HG03175 (cell line): ENCODE measurements around the gene TMPRSS4.

ENCODE experiments used
- ATAC-seq: cut with Tn5 transposase; IDR thresholded peaks from one replicate; pipeline ENCODE4 v1.9.1; 2021; ENCODE audit warnings: mild to moderate bottlenecking, moderate library complexity; ENCODE audit not compliant: unreplicated experiment

Gene TMPRSS4

DNA sequence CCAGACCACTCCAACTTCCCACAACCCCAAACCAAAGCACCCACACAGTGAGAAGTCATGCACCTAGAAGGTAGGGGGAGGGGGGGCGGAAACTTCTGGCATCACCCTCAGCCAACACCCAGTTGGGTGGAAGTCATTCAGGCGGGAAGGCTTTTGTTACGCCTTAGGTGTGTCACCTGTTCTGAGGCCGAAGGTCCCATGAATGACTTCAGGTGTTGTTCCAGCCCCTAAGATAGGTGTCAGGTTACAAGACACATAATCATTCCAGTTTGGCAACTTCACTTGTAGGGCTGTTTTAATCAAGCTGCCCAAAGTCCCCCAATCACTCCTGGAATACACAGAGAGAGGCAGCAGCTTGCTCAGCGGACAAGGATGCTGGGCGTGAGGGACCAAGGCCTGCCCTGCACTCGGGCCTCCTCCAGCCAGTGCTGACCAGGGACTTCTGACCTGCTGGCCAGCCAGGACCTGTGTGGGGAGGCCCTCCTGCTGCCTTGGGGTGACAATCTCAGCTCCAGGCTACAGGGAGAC, at the start of gene TMPRSS4:
Gene TMPRSS4, plus strand, starts transcription at position 325 of the 528 bp plus-strand sequence. CDS start 225 bp downstream, outside the sequence.
- no peak for ATAC-seq

GRCh38 chr11:118027694-118028093, 49.2 kb upstream of the TMPRSS4 start:
- no peak for ATAC-seq

GRCh38 chr11:118028626-118029025, 48.3 kb upstream of the TMPRSS4 start:
- no peak for ATAC-seq

GRCh38 chr11:118033443-118033842, 43.4 kb upstream of the TMPRSS4 start:
- ATAC-seq, result peak; percentile 60

DNA sequence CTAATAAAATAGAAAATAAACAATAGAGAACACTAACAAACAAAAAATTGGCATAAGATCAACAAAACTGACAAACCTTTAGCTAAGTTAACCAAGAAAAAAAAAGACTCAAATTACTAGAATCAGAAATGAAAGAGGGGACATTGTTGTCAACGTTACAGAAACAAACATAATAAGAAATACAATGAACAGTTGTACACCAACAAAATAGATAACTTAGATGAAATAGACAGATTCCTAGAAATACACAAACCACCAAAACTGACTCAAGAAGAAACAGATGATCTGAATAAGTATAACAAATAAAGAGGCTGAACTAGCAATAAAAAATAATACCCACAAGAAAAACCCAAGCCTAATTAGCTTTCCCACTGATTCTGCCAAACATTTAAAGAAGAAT, 34.7 kb upstream of the TMPRSS4 start:
- no peak for ATAC-seq

- no peak for ATAC-seq
Observed at GRCh38 chr11:118042796-118043195, 34.1 kb upstream of the TMPRSS4 start.

DNA sequence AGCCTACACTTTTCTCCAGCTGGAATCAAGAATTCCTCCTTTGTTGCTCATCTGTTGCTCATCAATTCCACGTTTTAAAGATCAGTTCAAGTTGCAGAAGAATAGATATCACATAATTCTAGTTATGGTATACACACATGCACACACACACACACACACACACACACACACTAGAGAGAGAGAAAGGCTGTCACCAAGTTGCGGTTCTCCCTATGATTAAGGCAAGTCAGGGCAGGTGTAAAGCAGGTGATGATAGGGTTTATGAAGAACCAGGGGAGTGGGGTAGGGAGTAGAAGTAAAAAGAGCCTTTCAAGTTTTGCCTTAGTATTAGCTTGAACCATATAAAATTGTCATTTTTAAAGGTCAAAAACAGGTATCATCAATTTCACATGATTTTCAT, 31.7 kb upstream of the TMPRSS4 start:
- ATAC-seq, result no peak

- no peak for ATAC-seq
Observed at GRCh38 chr11:118046051-118046963, 30.6 kb upstream of the TMPRSS4 start.

DNA sequence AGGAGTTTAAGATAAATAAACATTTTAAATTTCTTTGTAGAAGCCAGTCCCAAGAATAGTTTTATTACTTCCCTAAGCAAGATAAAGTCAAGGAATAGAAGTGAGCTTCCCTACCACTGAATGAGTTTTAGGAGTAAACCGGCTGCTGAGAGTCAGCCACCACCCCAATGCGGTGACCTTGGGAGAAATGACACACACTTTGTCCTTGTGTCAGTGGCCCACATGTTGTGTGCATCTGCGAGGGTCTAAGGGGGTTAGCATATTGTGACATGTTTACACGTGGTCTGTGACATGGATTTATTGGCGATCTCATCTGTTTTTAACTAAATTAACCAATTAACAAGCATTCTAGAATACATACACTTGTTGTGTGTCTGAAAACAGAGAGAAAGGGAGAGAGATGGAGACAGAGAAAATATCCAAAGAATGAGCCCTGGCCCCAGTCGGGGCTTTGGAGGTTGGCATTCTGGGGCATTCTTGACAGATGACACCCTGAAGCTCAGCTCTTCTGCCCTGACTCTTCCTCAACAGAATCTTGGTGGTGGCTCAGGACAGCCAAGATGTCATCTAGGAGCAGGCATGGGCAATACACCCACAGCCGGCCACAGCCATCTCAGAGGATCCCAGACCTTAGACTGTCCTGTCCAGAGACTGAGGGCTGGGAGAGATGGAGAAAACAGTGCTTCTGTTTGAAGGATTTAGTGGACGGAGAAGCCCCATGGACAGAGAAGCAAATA, 29.7 kb upstream of the TMPRSS4 start:
- ATAC-seq, result no peak

DNA sequence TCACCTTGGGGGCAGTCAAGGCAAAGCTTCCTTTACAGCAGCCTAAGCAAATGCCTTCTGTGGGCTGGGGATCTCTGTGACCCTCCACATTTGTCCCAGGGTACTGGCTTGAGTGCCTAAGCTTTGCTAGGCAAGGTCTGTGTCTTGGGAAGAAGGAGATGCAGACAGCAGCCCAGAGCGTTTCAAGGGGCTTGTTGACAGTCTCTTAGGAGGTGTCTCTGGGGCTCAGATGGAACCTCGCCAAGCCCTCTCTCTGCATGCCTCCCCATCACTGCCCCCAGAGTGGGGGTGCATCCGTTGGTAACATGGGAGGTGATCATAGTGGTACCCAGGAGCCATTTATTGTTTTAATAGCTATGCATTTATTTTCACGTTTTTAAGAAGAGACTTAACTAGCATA, 29.1 kb upstream of the TMPRSS4 start:
- ATAC-seq, result no peak

GRCh38 chr11:118048472-118049370, 28.2 kb upstream of the TMPRSS4 start:
- ATAC-seq, result no peak

DNA sequence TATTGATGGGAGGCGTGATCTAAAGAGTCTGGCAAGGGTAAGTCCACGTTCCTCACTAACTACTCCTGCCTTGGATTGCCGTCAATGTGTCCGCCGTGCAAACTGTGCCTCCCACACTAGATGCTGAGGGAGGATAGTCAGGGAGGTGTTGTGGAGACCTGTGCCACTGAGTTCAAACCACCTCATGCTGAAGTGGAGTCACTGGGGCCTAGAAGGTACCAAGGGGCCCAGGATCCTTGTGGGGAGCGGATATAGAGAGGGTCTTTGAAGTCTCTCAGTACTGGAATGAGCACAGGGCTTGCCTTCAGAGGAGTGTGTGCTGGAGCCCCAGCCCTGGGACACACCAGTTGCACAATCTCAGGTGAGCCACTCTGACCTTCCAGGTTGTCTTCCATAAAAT, 27.1 kb upstream of the TMPRSS4 start:
- ATAC-seq, result no peak

GRCh38 chr11:118050208-118050891, 26.5 kb upstream of the TMPRSS4 start:
- no peak for ATAC-seq

- no peak for ATAC-seq
Observed at GRCh38 chr11:118051136-118051610, 25.7 kb upstream of the TMPRSS4 start.

GRCh38 chr11:118051611-118052461, 25.0 kb upstream of the TMPRSS4 start:
- peak; percentile 73 for ATAC-seq

GRCh38 chr11:118052581-118053206, 24.2 kb upstream of the TMPRSS4 start:
- no peak for ATAC-seq

GRCh38 chr11:118054712-118055640, 21.9 kb upstream of the TMPRSS4 start:
- ATAC-seq, result no peak

- no peak for ATAC-seq
Observed at GRCh38 chr11:118055966-118056365, 20.9 kb upstream of the TMPRSS4 start.
